Vagina (tissue), 2 donors: Measurements from ENCODE around the gene TXK.

Source experiments
- CTCF ChIP-seq, 3 experiments: fragments of 450-650 bp in 2 of 3; fragments of 200-600 bp in 1 of 3; sonication (generic) in 1 of 3; IDR thresholded peaks; one replicate each; pipeline ENCODE4 v1.5.1; 2017 to 2019; ENCODE audit warnings: antibody characterized with exemption in 3 of 3, mild to moderate bottlenecking in 2 of 3, moderate library complexity in 2 of 3
- POLR2A ChIP-seq, 2 donors: fragments of 450-650 bp; IDR thresholded peaks; one replicate each; pipeline ENCODE4 v1.6.1; 2017; ENCODE audit warnings: antibody characterized with exemption in 2 of 2, mild to moderate bottlenecking in 2 of 2, moderate library complexity in 2 of 2
- POLR2AphosphoS5 ChIP-seq, 2 donors: sonication (generic); formaldehyde crosslinking; IDR thresholded peaks; one replicate each; pipeline ENCODE4 v1.9.0; 2017; ENCODE audit warnings: antibody characterized with exemption in 2 of 2, mild to moderate bottlenecking in 2 of 2, low read depth in 1 of 2; ENCODE audit not compliant: insufficient read depth in 1 of 2

GRCh38 chr4:48025005-48025404 lies 109.0 kb downstream of the TXK start:
- TF ChIP-seq POLR2A (IDR thresholded peaks at IDR 0.05) (no peak), CTCF (IDR thresholded peaks at IDR 0.05) (no peak), POLR2AphosphoS5 (IDR thresholded peaks at IDR 0.05; ENCODE audit: insufficient read depth in 1 of 2, low read depth in 1 of 2) (no peak)
